PC-3 (cell line): ENCODE data around the gene ADAMTS5. TPM values are rescaled to one million over a fixed set of nuclear protein-coding genes. Genes with fewer than 3 reads are reported as not detected.

ENCODE experiments used
- ATAC-seq: fragments of 200-7000 bp; cut with Tn5 transposase; 2 replicates; pipeline ENCODE4 v1.9.1; 2020; ENCODE audit warnings: mild to moderate bottlenecking, moderate library complexity
- BruUV-seq: library from RNA; stranded (reverse); fragments of 400-500 nt; replicated peaks from 2 replicates; lab custom pipeline; 2021; lab: Mats Ljungman, UMichigan
- CTCF ChIA-PET: fragments of 300-600 bp; sonication (Branson Sonifier 250); formaldehyde crosslinking; loops from one replicate; lab custom pipeline; 2022; ENCODE audit warnings: antibody characterized with exemption; lab: Charles Lee
- POLR2A ChIA-PET: fragments of 300-600 bp; sonication (Branson Sonifier 250); formaldehyde crosslinking; loops from one replicate; lab custom pipeline; 2022; ENCODE audit warnings: antibody characterized with exemption; ENCODE audit not compliant: unreplicated experiment; lab: Charles Lee
- DNase-seq: peaks from one replicate; pipeline ENCODE4 v3.0.0-alpha.2; 2015
- H2AFZ ChIP-seq: fragments of 300-600 bp; sonication (generic); 2 replicates; pipeline ENCODE4 v1.6.0; 2016; ENCODE audit warnings: antibody characterized with exemption, low read length
- H3F3A ChIP-seq: fragments of 300-600 bp; sonication (generic); one replicate; pipeline ENCODE4 v1.6.0; 2017; ENCODE audit warnings: antibody characterized with exemption, low read length, control low read depth, mild to moderate bottlenecking; ENCODE audit not compliant: unreplicated experiment
- H3K27ac ChIP-seq: fragments of 300-600 bp; sonication (generic); 2 replicates; pipeline ENCODE4 v1.5.1; 2016; ENCODE audit warnings: mild to moderate bottlenecking, low read length
- H3K27me3 ChIP-seq: fragments of 300-600 bp; sonication (generic); 2 replicates; pipeline ENCODE4 v1.6.1; 2016; ENCODE audit warnings: low read length, mixed read lengths
- H3K36me3 ChIP-seq: fragments of 300-600 bp; sonication (generic); 2 replicates; pipeline ENCODE4 v1.6.1; 2016; ENCODE audit warnings: low read depth, mixed run types, low read length, mixed read lengths
- H3K4me1 ChIP-seq: fragments of 300-600 bp; sonication (generic); 2 replicates; pipeline ENCODE4 v1.5.1; 2016; ENCODE audit warnings: low read length; ENCODE audit not compliant: insufficient read depth
- H3K4me2 ChIP-seq: fragments of 300-600 bp; sonication (generic); 2 replicates; pipeline ENCODE4 v1.6.0; 2016; ENCODE audit warnings: low read length
- H3K4me3 ChIP-seq: fragments of 300-600 bp; sonication (generic); 2 replicates; pipeline ENCODE4 v1.5.1; 2016; ENCODE audit warnings: mild to moderate bottlenecking, low read length, mixed read lengths
- H3K79me2 ChIP-seq: fragments of 300-600 bp; sonication (generic); 2 replicates; pipeline ENCODE4 v1.6.1; 2017; ENCODE audit warnings: low read length, mixed read lengths
- H3K9ac ChIP-seq: fragments of 300-600 bp; sonication (generic); 2 replicates; pipeline ENCODE4 v1.6.0; 2016; ENCODE audit warnings: mild to moderate bottlenecking, low read length
- H3K9me2 ChIP-seq: fragments of 300-600 bp; sonication (generic); replicated peaks from 2 replicates; pipeline ENCODE4 v1.6.1; 2016; ENCODE audit warnings: mixed run types, low read length, mixed read lengths
- H3K9me3 ChIP-seq: fragments of 300-600 bp; sonication (generic); 2 replicates; pipeline ENCODE4 v1.6.1; 2016; ENCODE audit warnings: low read length, mixed read lengths
- H4K20me1 ChIP-seq: fragments of 300-600 bp; sonication (generic); 2 replicates; pipeline ENCODE4 v1.6.1; 2016; ENCODE audit warnings: low read length, mixed read lengths
- EZH2 ChIP-seq: fragments of 300-600 bp; sonication (generic); IDR thresholded peaks from one replicate; pipeline ENCODE4 v1.6.1; 2017; ENCODE audit warnings: antibody characterized with exemption, mild to moderate bottlenecking, low read length; ENCODE audit not compliant: unreplicated experiment
- EZH2phosphoT487 ChIP-seq: fragments of 300-600 bp; sonication (generic); IDR thresholded peaks from 2 replicates; pipeline ENCODE4 v1.6.1; 2018; ENCODE audit warnings: mild to moderate bottlenecking, antibody characterized with exemption, low read length, borderline replicate concordance
- intact Hi-C: fragments of 100-400 bp; cut with micrococcal nuclease; formaldehyde crosslinking; loops from 2 replicates; pipeline ENCODE4 v1.9.0; 2023
- total RNA-seq: library from RNA; depleted of rRNA; stranded (reverse); fragments of >200 nt; gene quantifications from 2 replicates; pipeline ENCODE4 v1.2.3, GENCODE V29; 2014
- TF ChIP-seq, protein P1 (sequence below): fragments of 300-600 bp; sonication (generic); conservative IDR thresholded peaks from 2 replicates; pipeline ENCODE4 v1.5.1; 2017; ENCODE audit warnings: antibody characterized with exemption, low read depth, mild to moderate bottlenecking, low read length

Gene ADAMTS5
- total RNA-seq, 1 experiment from 2014 or later = not detected

DNA sequence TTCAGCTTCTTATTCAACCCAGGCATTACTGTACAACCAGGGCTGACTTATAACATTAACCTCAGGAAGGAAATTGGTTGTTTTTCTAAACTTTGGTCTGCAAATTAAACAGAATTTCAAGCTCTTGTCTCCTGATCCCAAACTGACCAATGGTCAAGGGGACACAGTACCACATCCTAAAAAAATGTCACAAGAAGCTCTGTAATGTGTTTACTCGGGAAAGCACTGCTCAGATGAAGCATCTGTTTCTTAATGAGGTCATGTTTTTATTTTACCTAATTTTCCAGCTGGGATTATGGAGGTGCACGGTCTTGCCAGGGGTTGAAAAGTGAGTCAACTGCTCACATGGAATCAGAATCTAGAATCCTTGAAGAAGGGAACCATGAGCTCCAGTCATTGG is 18.7 kb downstream of the ADAMTS5 start:
- no peak overlapping the region for H2AFZ ChIP-seq
- no peaks in the 10 kb centered on the region for H4K20me1 ChIP-seq
- TF ChIP-seq EZH2 (no peak), EZH2phosphoT487 (no peak)
- TF ChIP-seq, protein P1, sequence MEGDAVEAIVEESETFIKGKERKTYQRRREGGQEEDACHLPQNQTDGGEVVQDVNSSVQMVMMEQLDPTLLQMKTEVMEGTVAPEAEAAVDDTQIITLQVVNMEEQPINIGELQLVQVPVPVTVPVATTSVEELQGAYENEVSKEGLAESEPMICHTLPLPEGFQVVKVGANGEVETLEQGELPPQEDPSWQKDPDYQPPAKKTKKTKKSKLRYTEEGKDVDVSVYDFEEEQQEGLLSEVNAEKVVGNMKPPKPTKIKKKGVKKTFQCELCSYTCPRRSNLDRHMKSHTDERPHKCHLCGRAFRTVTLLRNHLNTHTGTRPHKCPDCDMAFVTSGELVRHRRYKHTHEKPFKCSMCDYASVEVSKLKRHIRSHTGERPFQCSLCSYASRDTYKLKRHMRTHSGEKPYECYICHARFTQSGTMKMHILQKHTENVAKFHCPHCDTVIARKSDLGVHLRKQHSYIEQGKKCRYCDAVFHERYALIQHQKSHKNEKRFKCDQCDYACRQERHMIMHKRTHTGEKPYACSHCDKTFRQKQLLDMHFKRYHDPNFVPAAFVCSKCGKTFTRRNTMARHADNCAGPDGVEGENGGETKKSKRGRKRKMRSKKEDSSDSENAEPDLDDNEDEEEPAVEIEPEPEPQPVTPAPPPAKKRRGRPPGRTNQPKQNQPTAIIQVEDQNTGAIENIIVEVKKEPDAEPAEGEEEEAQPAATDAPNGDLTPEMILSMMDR = no peak
- H3K9ac ChIP-seq = no peak overlapping the region
- no peaks in the 10 kb centered on the region for H3K9me3 ChIP-seq
- H3K4me1 ChIP-seq = no peaks in the 10 kb centered on the region
- H3K4me2 ChIP-seq = no peak overlapping the region
- intact Hi-C loops = no loop called here
- peaks cover 3% of the 10 kb centered on the region; the same call in 1 of the 2 replicates for H3K27me3 ChIP-seq
- H3K36me3 ChIP-seq = no peaks in the 10 kb centered on the region
- H3K4me3 ChIP-seq = no peak overlapping the region
- ATAC-seq = no peak
- no peaks in the 10 kb centered on the region for H3K9me2 ChIP-seq
- H3F3A ChIP-seq = no peaks in the 10 kb centered on the region
- DNase-seq = no peak
- ChIA-PET CTCF (no interaction called here), POLR2A (interaction anchor here (0.6 kb wide), 1 partner anchor 142 kb away, joined by 3 read pairs; no protein-coding TSS in a partner anchor)
- H3K79me2 ChIP-seq = no peaks in the 10 kb centered on the region
- no TSS peak for BruUV-seq
- H3K27ac ChIP-seq = no peak overlapping the region

DNA sequence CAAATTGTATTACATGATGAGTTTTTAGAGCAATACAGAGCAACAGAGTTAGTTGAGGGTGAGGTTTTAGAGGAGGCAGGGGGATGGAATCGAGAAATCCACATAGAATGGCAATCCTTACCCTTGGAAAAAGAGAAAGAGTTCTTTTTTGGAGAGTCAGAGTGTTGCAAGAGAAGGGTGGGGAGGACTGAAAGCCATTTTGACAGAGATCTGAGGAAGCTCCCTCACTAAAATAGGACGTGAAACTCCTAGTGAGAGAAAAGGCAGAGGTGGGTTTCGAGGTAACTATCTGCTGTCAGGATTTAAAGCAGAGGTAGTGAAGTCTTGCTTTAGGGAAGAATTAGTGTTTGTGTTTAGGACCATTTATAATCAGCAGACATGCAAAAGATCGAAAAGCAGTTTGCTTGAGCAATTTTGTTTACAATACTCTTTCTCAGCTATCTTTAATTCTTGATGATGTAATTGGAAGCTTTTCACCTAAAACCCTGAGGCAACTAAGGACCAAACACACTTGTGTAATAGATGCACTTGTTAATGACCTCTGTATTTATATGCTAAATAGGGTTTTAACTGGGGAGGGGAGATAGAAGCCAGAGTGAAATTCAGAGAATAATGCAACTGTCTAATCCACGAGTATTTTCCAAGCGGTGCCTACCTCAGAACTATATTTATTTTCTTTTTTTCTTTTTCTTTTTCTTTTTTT is 20.0 kb downstream of the ADAMTS5 start:
- Histone ChIP-seq H3K9ac (no peak overlapping the region), H3K4me2 (no peak overlapping the region), H3K4me1 (no peaks in the 10 kb centered on the region; the same call in 1 of the 2 replicates), H3K27ac (no peak overlapping the region), H3K9me3 (no peaks in the 10 kb centered on the region), H3K27me3 (peaks cover 3% of the 10 kb centered on the region; the same call in 1 of the 2 replicates), H4K20me1 (no peaks in the 10 kb centered on the region), H3K79me2 (no peaks in the 10 kb centered on the region), H3F3A (no peaks in the 10 kb centered on the region), H3K4me3 (no peak overlapping the region), H3K9me2 (no peaks in the 10 kb centered on the region), H2AFZ (no peak overlapping the region), H3K36me3 (no peaks in the 10 kb centered on the region)
- TF ChIP-seq, protein P1 = no peak
- TF ChIP-seq EZH2phosphoT487 (no peak), EZH2 (no peak)
- BruUV-seq = no TSS peak
- intact Hi-C loops = no loop called here
- ChIA-PET CTCF (no interaction called here), POLR2A (interaction anchor here (0.7 kb wide), 1 partner anchor 294 kb away, joined by 5 read pairs; no protein-coding TSS in a partner anchor)
- no peak for DNase-seq
- ATAC-seq = no peak
